BJ (cell line): Measurements from ENCODE around the gene KIF1A. TPM values are rescaled to one million over a fixed set of nuclear protein-coding genes. Genes with fewer than 3 reads are reported as not detected.

Experiments used
- CTCF ChIA-PET: fragments of 350-600 bp; formaldehyde crosslinking; extraction: SDS; loops from one replicate; lab custom pipeline; 2021; ENCODE audit warnings: antibody characterized with exemption, inconsistent platforms; lab: Yijun Ruan, JAX
- POLR2A ChIA-PET: fragments of 300-600 bp; sonication (Branson Sonifier 250); formaldehyde crosslinking; extraction: SDS; loops from one replicate; lab custom pipeline; 2021; ENCODE audit warnings: antibody characterized with exemption; lab: Charles Lee
- DNase-seq: peaks from one replicate; pipeline ENCODE4 v3.0.0-alpha.2; 2011; ENCODE audit warnings: low read depth
- H3K27me3 ChIP-seq: 2 replicates; pipeline ENCODE4 v1.6.0; 2011; ENCODE audit warnings: low read length; ENCODE audit not compliant: control insufficient read depth, insufficient read depth
- H3K36me3 ChIP-seq: 2 replicates; pipeline ENCODE4 v1.5.1; 2011; ENCODE audit warnings: low read length; ENCODE audit not compliant: control insufficient read depth, insufficient read depth
- H3K4me3 ChIP-seq: 2 replicates; pipeline ENCODE4 v1.5.1; 2011; ENCODE audit warnings: low read depth, mild to moderate bottlenecking, control low read depth, low read length
- CTCF ChIP-seq: IDR thresholded peaks from 2 replicates; pipeline ENCODE4 v1.5.1; 2011; ENCODE audit warnings: low read depth, mild to moderate bottlenecking, control low read depth, inconsistent platforms, low read length, moderate library complexity; ENCODE audit not compliant: insufficient read depth
- polyA plus RNA-seq: library from polyadenylated mRNA; depleted of rRNA; stranded (reverse); fragments of >200 nt; gene quantifications from 2 replicates; pipeline ENCODE4 v1.2.3, GENCODE V29; 2011

The KIF1A gene
- polyA plus RNA-seq, 1 experiment: 0.01 TPM

- Histone ChIP-seq H3K27me3 (no peaks in the 10 kb centered on the region; the same call in 1 of the 2 replicates), H3K36me3 (no peaks in the 10 kb centered on the region), H3K4me3 (no peak overlapping the region)
- no peak for DNase-seq
- ChIA-PET POLR2A (no interaction called here), CTCF (no interaction called here)
- TF ChIP-seq CTCF: no peak
Measured at GRCh38 chr2:240752209-240752608, 67.8 kb downstream of the KIF1A start.

GRCh38 chr2:240750409-240750808, 69.6 kb downstream of the KIF1A start:
- TF ChIP-seq CTCF: no peak
- no peak for DNase-seq
- no peaks in the 10 kb centered on the region for H3K27me3 ChIP-seq
- ChIA-PET CTCF (no interaction called here), POLR2A (no interaction called here)
- H3K4me3 ChIP-seq: no peak overlapping the region
- H3K36me3 ChIP-seq: no peaks in the 10 kb centered on the region

GRCh38 chr2:240749516-240749915, 70.5 kb downstream of the KIF1A start:
- Histone ChIP-seq H3K36me3 (no peaks in the 10 kb centered on the region), H3K4me3 (no peak overlapping the region), H3K27me3 (no peaks in the 10 kb centered on the region)
- ChIA-PET POLR2A (no interaction called here), CTCF (no interaction called here)
- no peak for DNase-seq
- TF ChIP-seq CTCF: no peak

- no peaks in the 10 kb centered on the region; the same call in 1 of the 2 replicates for H3K27me3 ChIP-seq
- H3K36me3 ChIP-seq: no peaks in the 10 kb centered on the region
- CTCF ChIA-PET: no interaction called here
- H3K4me3 ChIP-seq: no peak overlapping the region
- TF ChIP-seq CTCF: no peak
- POLR2A ChIA-PET: no interaction called here
- DNase-seq: no peak
Measured at GRCh38 chr2:240747256-240747655, 72.8 kb downstream of the KIF1A start.

- CTCF ChIA-PET: no interaction called here
- H3K36me3 ChIP-seq: no peaks in the 10 kb centered on the region
- peaks cover 1% of the 10 kb centered on the region; the same call in 1 of the 2 replicates for H3K27me3 ChIP-seq
- POLR2A ChIA-PET: no interaction called here
- H3K4me3 ChIP-seq: no peak overlapping the region
- no peak for TF ChIP-seq CTCF
- DNase-seq: no peak
Measured at GRCh38 chr2:240746671-240747070, 73.3 kb downstream of the KIF1A start.
